ENCODE data around the gene IGSF3.

IGSF3 gene

GRCh38 chr1:116556289-116557006 lies 111.1 kb downstream of the IGSF3 start:
- DNase-seq (ENCODE audit: low read depth in 1 of 2, low spot score in 1 of 2): no peak
- TF ChIP-seq POLR2AphosphoS5 (IDR thresholded peaks at IDR 0.05; ENCODE audit: low read depth) (no peak), CTCF (IDR thresholded peaks at IDR 0.05; ENCODE audit: insufficient read depth, low read length) (no peak), SPI1 (IDR thresholded peaks at IDR 0.05; ENCODE audit: borderline replicate concordance, low read depth) (no peak), GABPA (IDR thresholded peaks at IDR 0.05; ENCODE audit: low read depth) (no peak)
- TF ChIP-seq, protein P1, sequence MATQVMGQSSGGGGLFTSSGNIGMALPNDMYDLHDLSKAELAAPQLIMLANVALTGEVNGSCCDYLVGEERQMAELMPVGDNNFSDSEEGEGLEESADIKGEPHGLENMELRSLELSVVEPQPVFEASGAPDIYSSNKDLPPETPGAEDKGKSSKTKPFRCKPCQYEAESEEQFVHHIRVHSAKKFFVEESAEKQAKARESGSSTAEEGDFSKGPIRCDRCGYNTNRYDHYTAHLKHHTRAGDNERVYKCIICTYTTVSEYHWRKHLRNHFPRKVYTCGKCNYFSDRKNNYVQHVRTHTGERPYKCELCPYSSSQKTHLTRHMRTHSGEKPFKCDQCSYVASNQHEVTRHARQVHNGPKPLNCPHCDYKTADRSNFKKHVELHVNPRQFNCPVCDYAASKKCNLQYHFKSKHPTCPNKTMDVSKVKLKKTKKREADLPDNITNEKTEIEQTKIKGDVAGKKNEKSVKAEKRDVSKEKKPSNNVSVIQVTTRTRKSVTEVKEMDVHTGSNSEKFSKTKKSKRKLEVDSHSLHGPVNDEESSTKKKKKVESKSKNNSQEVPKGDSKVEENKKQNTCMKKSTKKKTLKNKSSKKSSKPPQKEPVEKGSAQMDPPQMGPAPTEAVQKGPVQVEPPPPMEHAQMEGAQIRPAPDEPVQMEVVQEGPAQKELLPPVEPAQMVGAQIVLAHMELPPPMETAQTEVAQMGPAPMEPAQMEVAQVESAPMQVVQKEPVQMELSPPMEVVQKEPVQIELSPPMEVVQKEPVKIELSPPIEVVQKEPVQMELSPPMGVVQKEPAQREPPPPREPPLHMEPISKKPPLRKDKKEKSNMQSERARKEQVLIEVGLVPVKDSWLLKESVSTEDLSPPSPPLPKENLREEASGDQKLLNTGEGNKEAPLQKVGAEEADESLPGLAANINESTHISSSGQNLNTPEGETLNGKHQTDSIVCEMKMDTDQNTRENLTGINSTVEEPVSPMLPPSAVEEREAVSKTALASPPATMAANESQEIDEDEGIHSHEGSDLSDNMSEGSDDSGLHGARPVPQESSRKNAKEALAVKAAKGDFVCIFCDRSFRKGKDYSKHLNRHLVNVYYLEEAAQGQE (IDR thresholded peaks at IDR 0.05; ENCODE audit: insufficient replicate concordance, low read depth): no peak
- H3K4me3 ChIP-seq (replicated peaks; ENCODE audit: insufficient read depth, low read length): no peak overlapping the region
- no peaks in the 10 kb centered on the region for H3K27me3 ChIP-seq (ENCODE audit: insufficient read depth, poor library complexity, severe bottlenecking)
- H3K27ac ChIP-seq (replicated peaks): no peak overlapping the region

GRCh38 chr1:116554924-116555323 lies 112.6 kb downstream of the IGSF3 start:
- no peak overlapping the region for H3K27ac ChIP-seq (replicated peaks)
- no peak for DNase-seq (ENCODE audit: low read depth in 1 of 2, low spot score in 1 of 2)
- TF ChIP-seq POLR2AphosphoS5 (IDR thresholded peaks at IDR 0.05; ENCODE audit: low read depth) (no peak), SPI1 (IDR thresholded peaks at IDR 0.05; ENCODE audit: borderline replicate concordance, low read depth) (no peak), CTCF (IDR thresholded peaks at IDR 0.05; ENCODE audit: insufficient read depth, low read length) (no peak), GABPA (IDR thresholded peaks at IDR 0.05; ENCODE audit: low read depth) (no peak)
- TF ChIP-seq, protein P1 (IDR thresholded peaks at IDR 0.05; ENCODE audit: insufficient replicate concordance, low read depth): no peak
- H3K27me3 ChIP-seq (ENCODE audit: insufficient read depth, poor library complexity, severe bottlenecking): no peaks in the 10 kb centered on the region
- no peak overlapping the region for H3K4me3 ChIP-seq (replicated peaks; ENCODE audit: insufficient read depth, low read length)

GRCh38 chr1:116553386-116554115 lies 114.0 kb downstream of the IGSF3 start:
- no peak for DNase-seq (ENCODE audit: low read depth in 1 of 2, low spot score in 1 of 2)
- Histone ChIP-seq H3K27ac (replicated peaks) (no peak overlapping the region), H3K27me3 (ENCODE audit: insufficient read depth, poor library complexity, severe bottlenecking) (no peaks in the 10 kb centered on the region), H3K4me3 (replicated peaks; ENCODE audit: insufficient read depth, low read length) (no peak overlapping the region)
- no peak for TF ChIP-seq POLR2AphosphoS5 (IDR thresholded peaks at IDR 0.05; ENCODE audit: low read depth)
- TF ChIP-seq, protein P1 (IDR thresholded peaks at IDR 0.05; ENCODE audit: insufficient replicate concordance, low read depth): no peak
- TF ChIP-seq GABPA (IDR thresholded peaks at IDR 0.05; ENCODE audit: low read depth): no peak
- no peak for TF ChIP-seq SPI1 (IDR thresholded peaks at IDR 0.05; ENCODE audit: borderline replicate concordance, low read depth)
- no peak for TF ChIP-seq CTCF (IDR thresholded peaks at IDR 0.05; ENCODE audit: insufficient read depth, low read length)
